SU-DHL-6 (cell line): ENCODE measurements around the gene HINFP.

ENCODE experiments used
- CTCF ChIP-seq: fragments of 200-600 bp; sonication (generic); IDR thresholded peaks from one replicate; pipeline ENCODE4 v1.5.1; 2017; ENCODE audit warnings: antibody characterized with exemption, mild to moderate bottlenecking, low read length, moderate library complexity; ENCODE audit not compliant: insufficient read depth, poor library complexity, severe bottlenecking
- EZH2phosphoT487 ChIP-seq: fragments of 200-600 bp; sonication (generic), shearing (Covaris generic); conservative IDR thresholded peaks from 2 replicates; pipeline ENCODE4 v1.6.1; 2018; ENCODE audit warnings: mild to moderate bottlenecking, antibody characterized with exemption, low read length, moderate library complexity, mixed read lengths

DNA sequence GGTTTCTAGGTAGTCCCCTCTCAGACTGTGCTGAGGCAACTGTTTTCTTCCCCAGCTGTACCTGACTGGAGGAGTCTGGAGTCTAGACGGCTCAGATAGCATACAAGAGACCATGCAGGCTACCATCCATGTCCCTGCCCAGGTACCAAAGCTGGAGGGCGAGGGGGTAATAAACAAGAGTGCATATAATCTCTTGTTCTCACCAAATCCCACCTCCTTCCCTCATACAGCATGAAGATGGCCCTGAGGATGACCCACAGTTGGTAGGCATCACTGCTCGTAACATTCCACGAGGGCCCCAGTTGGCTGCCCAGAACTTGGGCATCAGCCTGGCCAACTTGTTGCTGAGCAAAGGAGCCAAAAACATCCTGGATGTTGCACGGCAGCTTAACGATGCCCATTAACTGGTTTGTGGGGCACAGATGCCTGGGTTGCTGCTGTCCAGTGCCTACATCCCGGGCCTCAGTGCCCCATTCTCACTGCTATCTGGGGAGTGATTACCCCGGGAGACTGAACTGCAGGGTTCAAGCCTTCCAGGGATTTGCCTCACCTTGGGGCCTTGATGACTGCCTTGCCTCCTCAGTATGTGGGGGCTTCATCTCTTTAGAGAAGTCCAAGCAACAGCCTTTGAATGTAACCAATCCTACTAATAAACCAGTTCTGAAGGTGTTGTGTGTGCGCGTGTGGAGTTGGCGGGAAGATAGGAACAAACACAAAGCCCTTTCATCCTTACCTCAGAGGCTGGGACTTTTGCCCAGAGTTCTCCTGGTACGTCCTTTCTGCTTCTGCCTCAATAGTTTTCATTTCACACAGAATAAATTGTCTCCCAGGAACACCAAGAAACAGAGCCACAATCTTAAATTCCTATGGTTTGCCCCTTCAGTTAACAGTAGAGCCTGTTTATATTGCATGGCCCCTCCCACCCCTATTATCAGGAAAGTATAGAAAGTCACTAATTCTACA, 28.2 kb upstream of the HINFP start:
- TF ChIP-seq CTCF (no peak), EZH2phosphoT487 (no peak)
